Measurements from ENCODE around the gene HLX.

Gene HLX

DNA sequence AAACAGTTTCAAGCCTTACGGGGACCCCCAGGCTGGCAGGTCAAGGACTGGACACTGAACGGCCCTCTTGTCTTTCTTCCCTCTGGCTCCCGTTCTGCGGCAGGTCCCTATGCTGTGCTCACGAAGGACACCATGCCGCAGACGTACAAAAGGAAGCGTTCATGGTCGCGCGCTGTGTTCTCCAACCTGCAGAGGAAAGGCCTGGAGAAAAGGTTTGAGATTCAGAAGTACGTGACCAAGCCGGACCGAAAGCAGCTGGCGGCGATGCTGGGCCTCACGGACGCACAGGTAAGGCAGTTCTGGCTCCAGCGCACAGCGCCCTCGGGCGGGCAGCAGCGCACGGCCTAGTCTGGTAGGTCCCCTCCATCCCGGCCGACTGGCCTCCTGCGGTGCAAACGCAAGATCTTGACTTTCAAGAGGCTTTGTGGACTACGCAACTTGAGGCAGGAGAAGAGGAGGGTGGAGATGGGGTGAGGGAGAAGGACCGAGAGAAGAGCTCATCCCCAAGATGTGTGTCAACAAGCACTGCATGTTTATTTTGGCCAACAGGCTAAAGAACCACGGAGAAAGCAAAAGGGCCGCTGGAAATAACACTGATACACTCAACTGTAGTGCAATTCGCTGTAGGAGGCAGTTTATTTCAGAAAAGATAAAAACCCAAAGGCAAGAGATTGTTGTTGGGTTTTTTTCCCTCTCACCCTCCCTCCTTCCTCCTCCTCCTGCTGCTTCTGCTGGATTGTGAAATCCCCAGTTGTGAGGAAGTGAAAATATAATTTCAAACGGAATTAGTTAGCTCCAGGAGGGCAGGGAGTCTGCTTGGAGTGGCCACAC is 3.0 kb downstream of the HLX start:
- no peak overlapping the region for H3K4me3 ChIP-seq (ENCODE audit: low read length)
- TF ChIP-seq, protein P1, sequence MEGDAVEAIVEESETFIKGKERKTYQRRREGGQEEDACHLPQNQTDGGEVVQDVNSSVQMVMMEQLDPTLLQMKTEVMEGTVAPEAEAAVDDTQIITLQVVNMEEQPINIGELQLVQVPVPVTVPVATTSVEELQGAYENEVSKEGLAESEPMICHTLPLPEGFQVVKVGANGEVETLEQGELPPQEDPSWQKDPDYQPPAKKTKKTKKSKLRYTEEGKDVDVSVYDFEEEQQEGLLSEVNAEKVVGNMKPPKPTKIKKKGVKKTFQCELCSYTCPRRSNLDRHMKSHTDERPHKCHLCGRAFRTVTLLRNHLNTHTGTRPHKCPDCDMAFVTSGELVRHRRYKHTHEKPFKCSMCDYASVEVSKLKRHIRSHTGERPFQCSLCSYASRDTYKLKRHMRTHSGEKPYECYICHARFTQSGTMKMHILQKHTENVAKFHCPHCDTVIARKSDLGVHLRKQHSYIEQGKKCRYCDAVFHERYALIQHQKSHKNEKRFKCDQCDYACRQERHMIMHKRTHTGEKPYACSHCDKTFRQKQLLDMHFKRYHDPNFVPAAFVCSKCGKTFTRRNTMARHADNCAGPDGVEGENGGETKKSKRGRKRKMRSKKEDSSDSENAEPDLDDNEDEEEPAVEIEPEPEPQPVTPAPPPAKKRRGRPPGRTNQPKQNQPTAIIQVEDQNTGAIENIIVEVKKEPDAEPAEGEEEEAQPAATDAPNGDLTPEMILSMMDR (conservative IDR thresholded peaks at IDR 0.05; ENCODE audit: low read depth, low read length), result peak; percentile 3
- DNase-seq (ENCODE audit: low read depth), result no peak

DNA sequence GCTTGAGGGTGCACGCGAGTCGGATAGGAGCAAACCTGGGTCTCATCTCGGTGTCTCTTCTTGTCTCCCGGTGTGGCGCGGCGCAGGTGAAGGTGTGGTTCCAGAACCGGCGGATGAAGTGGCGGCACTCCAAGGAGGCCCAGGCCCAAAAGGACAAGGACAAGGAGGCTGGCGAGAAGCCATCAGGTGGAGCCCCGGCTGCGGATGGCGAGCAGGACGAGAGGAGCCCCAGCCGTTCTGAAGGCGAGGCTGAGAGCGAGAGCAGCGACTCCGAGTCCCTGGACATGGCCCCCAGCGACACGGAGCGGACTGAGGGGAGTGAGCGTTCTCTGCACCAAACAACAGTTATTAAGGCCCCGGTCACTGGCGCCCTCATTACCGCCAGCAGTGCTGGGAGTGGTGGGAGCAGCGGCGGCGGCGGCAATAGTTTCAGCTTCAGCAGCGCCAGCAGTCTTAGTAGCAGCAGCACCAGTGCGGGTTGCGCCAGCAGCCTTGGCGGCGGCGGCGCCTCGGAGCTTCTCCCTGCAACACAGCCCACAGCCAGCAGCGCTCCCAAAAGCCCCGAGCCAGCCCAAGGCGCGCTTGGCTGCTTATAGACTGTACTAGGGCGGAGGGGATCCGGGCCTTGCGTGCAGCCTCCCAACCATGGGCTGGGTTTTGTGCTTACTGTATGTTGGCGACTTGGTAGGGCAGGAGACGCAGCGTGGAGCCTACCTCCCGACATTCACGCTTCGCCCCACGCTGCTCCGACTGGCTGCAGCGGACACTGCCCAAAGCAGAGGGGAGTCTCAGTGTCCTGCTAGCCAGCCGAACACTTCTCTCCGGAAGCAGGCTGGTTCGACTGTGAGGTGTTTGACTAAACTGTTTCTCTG is 5.1 kb downstream of the HLX start:
- DNase-seq (ENCODE audit: low read depth), result peak; percentile 13
- TF ChIP-seq, protein P1 (conservative IDR thresholded peaks at IDR 0.05; ENCODE audit: low read depth, low read length), result no peak
- H3K4me3 ChIP-seq (ENCODE audit: low read length), result no peak overlapping the region

DNA sequence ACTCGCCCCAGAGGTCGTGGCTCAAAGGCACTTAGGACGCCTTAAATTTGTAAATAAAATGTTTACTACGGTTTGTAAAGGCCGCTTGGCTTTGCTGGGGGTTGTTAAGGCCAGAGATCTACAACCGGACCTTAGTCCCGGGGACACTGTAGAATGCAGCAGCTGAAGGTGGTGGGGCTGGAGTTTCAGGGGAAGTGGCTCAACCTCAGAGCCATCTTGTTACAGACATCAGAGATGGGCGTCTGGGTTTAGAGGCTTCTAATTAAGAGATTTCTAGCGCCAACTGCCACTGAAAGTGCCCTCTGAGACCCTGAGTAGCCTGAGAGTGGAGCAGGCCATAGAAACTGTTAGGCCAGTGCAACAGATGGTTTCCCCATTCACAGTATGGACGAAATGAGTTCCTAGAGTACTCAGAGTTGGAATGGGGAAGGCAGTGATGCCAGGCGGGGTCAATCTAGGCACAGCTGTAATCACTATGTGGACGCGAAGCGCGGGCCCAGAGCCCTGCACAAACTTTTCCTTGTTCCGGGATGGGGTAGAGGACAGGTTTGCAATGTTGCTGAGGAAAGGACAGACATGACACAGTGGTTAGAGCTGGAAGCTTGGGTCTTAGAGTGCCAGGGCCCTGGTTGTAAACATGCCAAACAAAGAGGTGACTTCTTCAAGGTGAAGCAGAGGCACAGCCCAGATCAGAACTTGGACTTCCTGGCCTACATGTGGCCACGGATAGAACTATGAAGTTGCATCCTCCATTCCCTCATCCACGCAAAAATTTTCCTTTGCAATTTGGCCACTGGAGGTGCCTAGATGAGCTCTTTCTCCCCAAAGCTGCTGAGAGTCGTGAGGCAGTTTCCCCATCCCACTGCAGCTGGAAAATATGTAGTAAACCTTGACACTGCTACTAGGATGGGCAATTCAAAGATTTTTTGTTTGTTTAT is 6.0 kb downstream of the HLX start:
- no peak for DNase-seq (ENCODE audit: low read depth)
- H3K4me3 ChIP-seq (ENCODE audit: low read length), result no peak overlapping the region
- TF ChIP-seq, protein P1 (conservative IDR thresholded peaks at IDR 0.05; ENCODE audit: low read depth, low read length), result no peak

- DNase-seq (ENCODE audit: low read depth), result no peak
- TF ChIP-seq, protein P1 (conservative IDR thresholded peaks at IDR 0.05; ENCODE audit: low read depth, low read length), result no peak
- no peak overlapping the region for H3K4me3 ChIP-seq (ENCODE audit: low read length)
Measured at GRCh38 chr1:220885971-220886370, 6.7 kb downstream of the HLX start.

- no peak overlapping the region for H3K4me3 ChIP-seq (ENCODE audit: low read length)
- no peak for DNase-seq (ENCODE audit: low read depth)
- TF ChIP-seq, protein P1 (conservative IDR thresholded peaks at IDR 0.05; ENCODE audit: low read depth, low read length), result no peak
Measured at GRCh38 chr1:220886470-220887201, 7.4 kb downstream of the HLX start.

GRCh38 chr1:220887202-220887519 is 7.9 kb downstream of the HLX start:
- TF ChIP-seq, protein P1 (conservative IDR thresholded peaks at IDR 0.05; ENCODE audit: low read depth, low read length), result no peak
- H3K4me3 ChIP-seq (ENCODE audit: low read length), result no peak overlapping the region
- DNase-seq (ENCODE audit: low read depth), result no peak

Measured in retinal pigment epithelial cell (primary cell).